ENCODE results near the gene ADAMTS9. TPM values are rescaled to one million over a fixed set of nuclear protein-coding genes. Genes with fewer than 3 reads are reported as not detected.

Gene ADAMTS9
- total and polyA plus RNA-seq, 10 of the 15 experiments (the other 5 are each of a cell fraction or from before 2014, with no cell fraction given), result 0.08 TPM; not detected in 9

DNA sequence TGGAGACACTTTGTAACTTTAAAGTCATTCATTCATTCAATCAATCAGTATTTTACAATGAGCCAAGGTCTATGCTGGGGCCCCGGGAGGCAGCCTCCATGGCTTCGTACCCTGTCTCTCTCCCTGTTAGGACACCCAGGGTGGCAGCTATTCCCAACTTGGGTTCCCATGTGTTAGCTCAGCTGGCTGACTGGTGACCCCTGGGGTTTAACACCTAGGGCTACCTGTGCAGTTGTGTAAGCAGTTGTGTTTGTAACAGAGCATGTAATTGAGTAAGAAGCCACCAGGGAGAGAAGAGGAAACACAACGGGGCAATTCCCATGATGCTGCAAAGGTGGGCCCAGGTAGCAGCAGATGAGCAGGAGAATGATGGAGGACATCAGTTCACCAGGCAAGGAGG, 132.4 kb downstream of the ADAMTS9 start:
- peaks cover 0 to 1% of the 10 kb centered on the region in 2 experiments; a peak in 1 of 4 replicates for H3K27me3 ChIP-seq (replicated peaks in 1 of 2; ENCODE audit: control insufficient read depth in 2 of 2, insufficient read depth in 2 of 2, low read length in 1 of 2)
- SMC1A ChIA-PET (ENCODE audit: uncharacterized antibody, unreplicated experiment), result no interaction called here
- ATAC-seq (no peak), FAIRE-seq (no peak), DNase-seq (ENCODE audit: low read depth, low spot score) (no peak)
- H3K9me3 ChIP-seq (replicated peaks; ENCODE audit: control insufficient read depth, insufficient read depth, low read length), result no peaks in the 10 kb centered on the region
- CTCF ChIA-PET, result interaction anchor here (1.3 kb wide), 1 partner anchor 20 kb away, joined by 4 read pairs; no protein-coding TSS in a partner anchor
- BruUV-seq (replicated peaks), result no TSS peak
- no peak overlapping the region for H3K9ac ChIP-seq (ENCODE audit: control insufficient read depth, insufficient read depth, low read length)
- no peaks in the 10 kb centered on the region for H3K79me2 ChIP-seq (ENCODE audit: control insufficient read depth, insufficient read depth, low read length)
- in situ Hi-C loops (cut with MboI), result no loop called here
- no peaks in the 10 kb centered on the region for H4K20me1 ChIP-seq (ENCODE audit: control insufficient read depth, insufficient read depth)
- no peaks in the 10 kb centered on the region for H3K36me3 ChIP-seq (ENCODE audit: control insufficient read depth in 2 of 2, insufficient read depth in 2 of 2, low read length in 1 of 2)
- RAD21 ChIA-PET (ENCODE audit: unreplicated experiment), result no interaction called here
- no peak for TF ChIP-seq SREBF1 (IDR thresholded peaks at IDR 0.05; ENCODE audit: low read length)
- no peak for TF ChIP-seq CBFB (IDR thresholded peaks at IDR 0.05; ENCODE audit: low read depth)
- no peak for TF ChIP-seq ZNF217 (IDR thresholded peaks at IDR 0.05)
- TF ChIP-seq ESRRA (IDR thresholded peaks at IDR 0.05; ENCODE audit: low read length), result no peak
- TF ChIP-seq NFXL1 (IDR thresholded peaks at IDR 0.05; ENCODE audit: borderline replicate concordance), result no peak
- no peak for TF ChIP-seq BRCA1 (IDR thresholded peaks at IDR 0.05; ENCODE audit: low read depth, low read length)
- TF ChIP-seq, protein P1, sequence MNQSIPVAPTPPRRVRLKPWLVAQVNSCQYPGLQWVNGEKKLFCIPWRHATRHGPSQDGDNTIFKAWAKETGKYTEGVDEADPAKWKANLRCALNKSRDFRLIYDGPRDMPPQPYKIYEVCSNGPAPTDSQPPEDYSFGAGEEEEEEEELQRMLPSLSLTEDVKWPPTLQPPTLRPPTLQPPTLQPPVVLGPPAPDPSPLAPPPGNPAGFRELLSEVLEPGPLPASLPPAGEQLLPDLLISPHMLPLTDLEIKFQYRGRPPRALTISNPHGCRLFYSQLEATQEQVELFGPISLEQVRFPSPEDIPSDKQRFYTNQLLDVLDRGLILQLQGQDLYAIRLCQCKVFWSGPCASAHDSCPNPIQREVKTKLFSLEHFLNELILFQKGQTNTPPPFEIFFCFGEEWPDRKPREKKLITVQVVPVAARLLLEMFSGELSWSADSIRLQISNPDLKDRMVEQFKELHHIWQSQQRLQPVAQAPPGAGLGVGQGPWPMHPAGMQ (IDR thresholded peaks at IDR 0.05; ENCODE audit: borderline replicate concordance), result no peak
- no peak for TF ChIP-seq GATAD2B (conservative IDR thresholded peaks at IDR 0.05; ENCODE audit: low read depth)
- no peak for TF ChIP-seq RUNX3 (IDR thresholded peaks at IDR 0.05; ENCODE audit: low read length)
- no peak for TF ChIP-seq HCFC1 (IDR thresholded peaks at IDR 0.05; ENCODE audit: low read length)
- TF ChIP-seq, protein P2, sequence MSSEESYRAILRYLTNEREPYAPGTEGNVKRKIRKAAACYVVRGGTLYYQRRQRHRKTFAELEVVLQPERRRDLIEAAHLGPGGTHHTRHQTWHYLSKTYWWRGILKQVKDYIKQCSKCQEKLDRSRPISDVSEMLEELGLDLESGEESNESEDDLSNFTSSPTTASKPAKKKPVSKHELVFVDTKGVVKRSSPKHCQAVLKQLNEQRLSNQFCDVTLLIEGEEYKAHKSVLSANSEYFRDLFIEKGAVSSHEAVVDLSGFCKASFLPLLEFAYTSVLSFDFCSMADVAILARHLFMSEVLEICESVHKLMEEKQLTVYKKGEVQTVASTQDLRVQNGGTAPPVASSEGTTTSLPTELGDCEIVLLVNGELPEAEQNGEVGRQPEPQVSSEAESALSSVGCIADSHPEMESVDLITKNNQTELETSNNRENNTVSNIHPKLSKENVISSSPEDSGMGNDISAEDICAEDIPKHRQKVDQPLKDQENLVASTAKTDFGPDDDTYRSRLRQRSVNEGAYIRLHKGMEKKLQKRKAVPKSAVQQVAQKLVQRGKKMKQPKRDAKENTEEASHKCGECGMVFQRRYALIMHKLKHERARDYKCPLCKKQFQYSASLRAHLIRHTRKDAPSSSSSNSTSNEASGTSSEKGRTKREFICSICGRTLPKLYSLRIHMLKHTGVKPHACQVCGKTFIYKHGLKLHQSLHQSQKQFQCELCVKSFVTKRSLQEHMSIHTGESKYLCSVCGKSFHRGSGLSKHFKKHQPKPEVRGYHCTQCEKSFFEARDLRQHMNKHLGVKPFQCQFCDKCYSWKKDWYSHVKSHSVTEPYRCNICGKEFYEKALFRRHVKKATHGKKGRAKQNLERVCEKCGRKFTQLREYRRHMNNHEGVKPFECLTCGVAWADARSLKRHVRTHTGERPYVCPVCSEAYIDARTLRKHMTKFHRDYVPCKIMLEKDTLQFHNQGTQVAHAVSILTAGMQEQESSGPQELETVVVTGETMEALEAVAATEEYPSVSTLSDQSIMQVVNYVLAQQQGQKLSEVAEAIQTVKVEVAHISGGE (CRISPR knock-in tag; IDR thresholded peaks at IDR 0.05), result no peak
- TF ChIP-seq STAT3 (IDR thresholded peaks at IDR 0.05; ENCODE audit: low read depth, low read length), result no peak
- TF ChIP-seq WRNIP1 (IDR thresholded peaks at IDR 0.05; ENCODE audit: borderline replicate concordance, low read depth, low read length), result no peak
- TF ChIP-seq, protein P3, sequence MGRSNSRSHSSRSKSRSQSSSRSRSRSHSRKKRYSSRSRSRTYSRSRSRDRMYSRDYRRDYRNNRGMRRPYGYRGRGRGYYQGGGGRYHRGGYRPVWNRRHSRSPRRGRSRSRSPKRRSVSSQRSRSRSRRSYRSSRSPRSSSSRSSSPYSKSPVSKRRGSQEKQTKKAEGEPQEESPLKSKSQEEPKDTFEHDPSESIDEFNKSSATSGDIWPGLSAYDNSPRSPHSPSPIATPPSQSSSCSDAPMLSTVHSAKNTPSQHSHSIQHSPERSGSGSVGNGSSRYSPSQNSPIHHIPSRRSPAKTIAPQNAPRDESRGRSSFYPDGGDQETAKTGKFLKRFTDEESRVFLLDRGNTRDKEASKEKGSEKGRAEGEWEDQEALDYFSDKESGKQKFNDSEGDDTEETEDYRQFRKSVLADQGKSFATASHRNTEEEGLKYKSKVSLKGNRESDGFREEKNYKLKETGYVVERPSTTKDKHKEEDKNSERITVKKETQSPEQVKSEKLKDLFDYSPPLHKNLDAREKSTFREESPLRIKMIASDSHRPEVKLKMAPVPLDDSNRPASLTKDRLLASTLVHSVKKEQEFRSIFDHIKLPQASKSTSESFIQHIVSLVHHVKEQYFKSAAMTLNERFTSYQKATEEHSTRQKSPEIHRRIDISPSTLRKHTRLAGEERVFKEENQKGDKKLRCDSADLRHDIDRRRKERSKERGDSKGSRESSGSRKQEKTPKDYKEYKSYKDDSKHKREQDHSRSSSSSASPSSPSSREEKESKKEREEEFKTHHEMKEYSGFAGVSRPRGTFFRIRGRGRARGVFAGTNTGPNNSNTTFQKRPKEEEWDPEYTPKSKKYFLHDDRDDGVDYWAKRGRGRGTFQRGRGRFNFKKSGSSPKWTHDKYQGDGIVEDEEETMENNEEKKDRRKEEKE (IDR thresholded peaks at IDR 0.05), result no peak
- no peak for TF ChIP-seq ZNF384 (IDR thresholded peaks at IDR 0.05; ENCODE audit: borderline replicate concordance, low read depth, low read length)
- TF ChIP-seq PAX5 (IDR thresholded peaks at IDR 0.05; ENCODE audit: borderline replicate concordance, low read depth, low read length), result no peak
- no peak for TF ChIP-seq CREM (IDR thresholded peaks at IDR 0.05; ENCODE audit: low read depth)
- H3K27ac ChIP-seq (ENCODE audit: control insufficient read depth, insufficient read depth), result no peak overlapping the region
- POLR2A ChIA-PET, result no interaction called here
- 46% methylated on average over 3 of the region's 3 CpGs for WGBS (ENCODE audit: insufficient coverage, insufficient replicate concordance, low lambda C conversion rate, missing lambda C conversion rate)
- no peak overlapping the region for H3K4me2 ChIP-seq (ENCODE audit: control insufficient read depth, insufficient read depth)
- no peaks in the 10 kb centered on the region for H3K4me1 ChIP-seq (ENCODE audit: control insufficient read depth, insufficient read depth, low read length)
- H3K4me3 ChIP-seq, result no peak overlapping the region
- no peak overlapping the region for H2AFZ ChIP-seq (ENCODE audit: control insufficient read depth, low read depth, low read length)
- intact Hi-C loops (cut with micrococcal nuclease; ENCODE audit: unreplicated experiment), result no loop called here
